Keratinocyte (primary cell): Measurements from ENCODE around the gene TAF11L3. TPM values are rescaled to one million over a fixed set of nuclear protein-coding genes. Genes with fewer than 3 reads are reported as not detected.
"Not testable (repeated sequence)": the region's sequence is repeated elsewhere in the genome, so short reads cannot be mapped to it uniquely, and the experiment has no call there.

Source experiments
- DNase-seq: peaks from one replicate; pipeline ENCODE4 v3.0.0-alpha.2; 2011; ENCODE audit warnings: low read depth, missing footprints, low spot score
- FAIRE-seq: peaks from 2 replicates; lab custom pipeline; 2011; peaks lifted over from hg19 to GRCh38; lab: Jason Lieb, UNC
- H2AFZ ChIP-seq: 2 replicates; pipeline ENCODE4 v1.6.0; 2012; ENCODE audit warnings: low read length, control low read depth, inconsistent platforms; ENCODE audit not compliant: control insufficient read depth
- H3K27ac ChIP-seq: 2 replicates; pipeline ENCODE4 v1.5.1; 2011; ENCODE audit warnings: low read length; ENCODE audit not compliant: control insufficient read depth, insufficient read depth
- H3K27me3 ChIP-seq: 3 replicates; pipeline ENCODE4 v1.6.0; 2011; ENCODE audit warnings: low read length; ENCODE audit not compliant: control insufficient read depth, insufficient read depth; ENCODE audit errors: extremely low read depth
- H3K36me3 ChIP-seq, 2 experiments: 2 replicates in 1 of 2; 3 replicates in 1 of 2; pipeline ENCODE4 v1.5.1; 2011; ENCODE audit warnings: low read length in 2 of 2, mild to moderate bottlenecking in 1 of 2; ENCODE audit not compliant: control insufficient read depth in 2 of 2, insufficient read depth in 2 of 2; ENCODE audit errors: extremely low read depth in 1 of 2
- H3K4me1 ChIP-seq: 3 replicates; pipeline ENCODE4 v1.5.1; 2011; ENCODE audit warnings: low read length; ENCODE audit not compliant: control insufficient read depth, insufficient read depth; ENCODE audit errors: extremely low read depth
- H3K4me2 ChIP-seq: 3 replicates; pipeline ENCODE4 v1.6.0; 2011; ENCODE audit warnings: low read depth, low read length; ENCODE audit not compliant: control insufficient read depth, insufficient read depth; ENCODE audit errors: extremely low read depth
- H3K4me3 ChIP-seq, 3 experiments: fragments of 200-600 bp in 1 of 3; sonication (generic) in 1 of 3; 2 replicates in 2 of 3; 3 replicates in 1 of 3; pipeline ENCODE4 v1.5.1; 2011 to 2016; ENCODE audit warnings: low read length in 3 of 3, mild to moderate bottlenecking in 3 of 3, control low read depth in 2 of 3, inconsistent platforms in 1 of 3, low read depth in 1 of 3, mixed read lengths in 1 of 3, mixed run types in 1 of 3, moderate library complexity in 1 of 3; ENCODE audit not compliant: control insufficient read depth in 2 of 3, insufficient read depth in 2 of 3; ENCODE audit errors: extremely low read depth in 1 of 3
- H3K79me2 ChIP-seq: 2 replicates; pipeline ENCODE4 v1.6.0; 2012; ENCODE audit warnings: low read length; ENCODE audit not compliant: control insufficient read depth, insufficient read depth
- H3K9ac ChIP-seq: 3 replicates; pipeline ENCODE4 v1.6.0; 2011; ENCODE audit warnings: low read length; ENCODE audit not compliant: control insufficient read depth, insufficient read depth; ENCODE audit errors: extremely low read depth
- H3K9me1 ChIP-seq: 3 replicates; pipeline ENCODE4 v1.6.0; 2011; ENCODE audit warnings: low read length; ENCODE audit not compliant: control insufficient read depth, insufficient read depth; ENCODE audit errors: extremely low read depth
- H3K9me3 ChIP-seq: 2 replicates; pipeline ENCODE4 v1.5.1; 2012; ENCODE audit warnings: low read depth, low read length; ENCODE audit not compliant: control insufficient read depth
- H4K20me1 ChIP-seq: 3 replicates; pipeline ENCODE4 v1.6.0; 2011; ENCODE audit warnings: low read length; ENCODE audit not compliant: control insufficient read depth, insufficient read depth; ENCODE audit errors: extremely low read depth
- EZH2 ChIP-seq: IDR thresholded peaks from one replicate; pipeline ENCODE4 v1.6.1; 2012; ENCODE audit warnings: inconsistent platforms, mild to moderate bottlenecking, low read length, moderate library complexity
- dilution Hi-C: fragments of 300-500 bp; cut with MboI; formaldehyde crosslinking; loops from one replicate; pipeline ENCODE4 v1.7.0; 2020; ENCODE audit warnings: low sequenced_read_pairs; ENCODE audit not compliant: extremely low pct_ligation_motif_present
- polyA plus RNA-seq, 5 experiments: library from polyadenylated mRNA; depleted of rRNA in 3 of 5; stranded (reverse) in 3 of 5; stranded (forward) in 1 of 5; unstranded in 1 of 5; fragments of >200 nt; gene quantifications; 1 replicate in 1 of 5; 2 replicates in 3 of 5; 3 replicates in 1 of 5; pipeline versions ENCODE4 v1.2.1 to v1.2.3, GENCODE V29; 2011 to 2012; ENCODE audit warnings: missing spikeins in 2 of 5, low read depth in 1 of 5, low replicate concordance in 1 of 5
- TF ChIP-seq, protein P1 (sequence below), 3 experiments: IDR thresholded peaks in 1 of 3; conservative IDR thresholded peaks in 1 of 3; optimal IDR thresholded peaks in 1 of 3; 2 replicates in 2 of 3; 3 replicates in 1 of 3; pipeline versions ENCODE3 to v1.5.1; 2011; ENCODE audit warnings: low read length in 3 of 3, mild to moderate bottlenecking in 3 of 3, moderate library complexity in 2 of 3, control low read depth in 1 of 3, inconsistent platforms in 1 of 3; ENCODE audit not compliant: insufficient read depth in 2 of 3; ENCODE audit errors: extremely low read depth in 1 of 3

Gene TAF11L3
- polyA plus RNA-seq, 1 donor (not counting 4 experiments of a cell fraction or from before 2014, with no cell fraction given): not detected

DNA sequence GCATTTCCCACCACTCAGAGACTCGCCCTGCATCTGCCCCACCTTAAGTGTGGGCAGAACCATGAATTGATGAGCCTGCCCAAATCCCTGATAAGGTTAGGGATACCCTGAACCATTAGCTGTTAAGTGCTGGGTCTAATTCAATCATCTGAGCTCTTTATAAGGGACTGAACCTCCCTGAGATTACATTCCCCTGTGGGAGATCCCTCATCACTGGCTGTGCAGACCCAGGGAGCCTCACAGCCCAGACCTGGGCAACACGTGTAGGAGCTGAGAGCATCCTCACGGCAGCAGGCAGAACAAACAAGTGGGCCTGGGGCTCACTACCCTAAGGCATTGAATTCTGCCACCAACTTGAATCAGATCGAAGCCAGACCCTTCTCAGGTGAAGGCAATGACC lies 20.7 kb upstream of the TAF11L3 start:
- no peaks in the 10 kb centered on the region for H3K27me3 ChIP-seq
- FAIRE-seq: no peak
- H3K9ac ChIP-seq: no peak overlapping the region
- TF ChIP-seq, protein P1, sequence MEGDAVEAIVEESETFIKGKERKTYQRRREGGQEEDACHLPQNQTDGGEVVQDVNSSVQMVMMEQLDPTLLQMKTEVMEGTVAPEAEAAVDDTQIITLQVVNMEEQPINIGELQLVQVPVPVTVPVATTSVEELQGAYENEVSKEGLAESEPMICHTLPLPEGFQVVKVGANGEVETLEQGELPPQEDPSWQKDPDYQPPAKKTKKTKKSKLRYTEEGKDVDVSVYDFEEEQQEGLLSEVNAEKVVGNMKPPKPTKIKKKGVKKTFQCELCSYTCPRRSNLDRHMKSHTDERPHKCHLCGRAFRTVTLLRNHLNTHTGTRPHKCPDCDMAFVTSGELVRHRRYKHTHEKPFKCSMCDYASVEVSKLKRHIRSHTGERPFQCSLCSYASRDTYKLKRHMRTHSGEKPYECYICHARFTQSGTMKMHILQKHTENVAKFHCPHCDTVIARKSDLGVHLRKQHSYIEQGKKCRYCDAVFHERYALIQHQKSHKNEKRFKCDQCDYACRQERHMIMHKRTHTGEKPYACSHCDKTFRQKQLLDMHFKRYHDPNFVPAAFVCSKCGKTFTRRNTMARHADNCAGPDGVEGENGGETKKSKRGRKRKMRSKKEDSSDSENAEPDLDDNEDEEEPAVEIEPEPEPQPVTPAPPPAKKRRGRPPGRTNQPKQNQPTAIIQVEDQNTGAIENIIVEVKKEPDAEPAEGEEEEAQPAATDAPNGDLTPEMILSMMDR (optimal IDR thresholded peaks at IDR 0.05 in 1 of 3, IDR thresholded peaks at IDR 0.05 in 1 of 3, conservative IDR thresholded peaks at IDR 0.05 in 1 of 3; ENCODE audit: extremely low read depth in 1 of 3, insufficient read depth in 2 of 3, low read length in 3 of 3): no peak
- TF ChIP-seq EZH2: no peak
- no peak overlapping the region for H3K4me3 ChIP-seq
- H3K4me1 ChIP-seq: no peaks in the 10 kb centered on the region
- no peak overlapping the region for H2AFZ ChIP-seq
- H3K9me3 ChIP-seq: no peaks in the 10 kb centered on the region
- no peaks in the 10 kb centered on the region for H3K36me3 ChIP-seq
- DNase-seq: no peak
- no peaks in the 10 kb centered on the region for H4K20me1 ChIP-seq
- H3K4me2 ChIP-seq: no peak overlapping the region
- H3K27ac ChIP-seq: no peak overlapping the region
- dilution Hi-C loops: no loop called here
- H3K79me2 ChIP-seq: no peaks in the 10 kb centered on the region
- H3K9me1 ChIP-seq: no peaks in the 10 kb centered on the region

DNA sequence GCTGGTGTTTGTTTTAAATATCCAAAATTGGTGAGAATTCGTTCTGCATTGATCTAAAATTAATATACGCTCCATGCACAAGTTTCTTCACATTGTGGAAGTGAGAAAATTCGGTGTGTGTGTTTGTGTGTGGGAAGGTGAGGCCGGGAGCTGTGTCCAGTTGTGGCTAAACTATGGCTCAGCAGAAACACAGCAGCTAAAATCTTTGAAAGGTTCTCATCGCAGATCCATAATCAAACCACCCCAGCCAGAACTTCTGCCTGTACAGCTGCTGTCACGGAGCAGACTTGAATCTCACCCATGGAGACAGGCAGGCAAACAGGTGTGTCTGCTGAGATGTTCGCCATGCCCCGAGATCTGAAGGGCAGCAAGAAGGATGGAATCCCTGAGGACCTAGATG lies 20.2 kb upstream of the TAF11L3 start, which contains the start of gene TAF11L2:
Gene TAF11L2, plus strand, starts transcription at position 301 of the 400 bp plus-strand sequence.
- FAIRE-seq, H3K36me3 ChIP-seq, H4K20me1 ChIP-seq, H3K4me2 ChIP-seq, H3K4me3 ChIP-seq, H3K9ac ChIP-seq, H2AFZ ChIP-seq, H3K9me3 ChIP-seq, H3K9me1 ChIP-seq, dilution Hi-C loops, H3K79me2 ChIP-seq, H3K27me3 ChIP-seq, H3K27ac ChIP-seq, DNase-seq, H3K4me1 ChIP-seq: not testable (repeated sequence)

GRCh38 chr5:17511775-17512325 lies 6.3 kb upstream of the TAF11L3 start:
- Histone ChIP-seq H3K9me3 (no peaks in the 10 kb centered on the region), H3K27ac (no peak overlapping the region), H3K9ac (no peak overlapping the region), H3K4me2 (no peak overlapping the region), H3K27me3 (no peaks in the 10 kb centered on the region), H3K4me1 (no peaks in the 10 kb centered on the region), H4K20me1 (no peaks in the 10 kb centered on the region), H3K4me3 (no peak overlapping the region), H3K79me2 (no peaks in the 10 kb centered on the region), H3K36me3 (no peaks in the 10 kb centered on the region), H3K9me1 (no peaks in the 10 kb centered on the region), H2AFZ (no peak overlapping the region)
- no peak for TF ChIP-seq EZH2
- TF ChIP-seq, protein P1 (optimal IDR thresholded peaks at IDR 0.05 in 1 of 3, IDR thresholded peaks at IDR 0.05 in 1 of 3, conservative IDR thresholded peaks at IDR 0.05 in 1 of 3; ENCODE audit: extremely low read depth in 1 of 3, insufficient read depth in 2 of 3, low read length in 3 of 3): no peak
- dilution Hi-C loops: no loop called here
- FAIRE-seq (no peak), DNase-seq (no peak)

- H4K20me1 ChIP-seq, H3K4me2 ChIP-seq, H3K9ac ChIP-seq, H3K79me2 ChIP-seq, H3K4me3 ChIP-seq, H3K27me3 ChIP-seq, H3K4me1 ChIP-seq, FAIRE-seq, H3K9me3 ChIP-seq, H3K9me1 ChIP-seq, H3K27ac ChIP-seq, H3K36me3 ChIP-seq, DNase-seq, H2AFZ ChIP-seq, dilution Hi-C loops: not testable (repeated sequence)
These were observed 641 bp upstream of the TAF11L3 start for GRCh38 chr5:17517526-17517925.
